ENCODE results near the gene UGT1A3.

Gene UGT1A3

GRCh38 chr2:233754872-233755611 is 26.2 kb downstream of the UGT1A3 start:
- DNase-seq = no peak
- no peak for TF ChIP-seq EZH2 (IDR thresholded peaks at IDR 0.05; ENCODE audit: borderline replicate concordance, low read depth, low read length, severe bottlenecking)
- no peak for TF ChIP-seq CTCF (IDR thresholded peaks at IDR 0.05; ENCODE audit: borderline replicate concordance, extremely low read depth, low read length, poor library complexity, severe bottlenecking)
- Histone ChIP-seq H3K4me3 (ENCODE audit: low read depth in 1 of 2, low read length in 2 of 2) (no peak overlapping the region), H3K9me3 (ENCODE audit: insufficient read depth, low read length, severe bottlenecking) (peaks cover 9% of the 10 kb centered on the region), H3K27ac (ENCODE audit: low read length) (no peak overlapping the region), H2AFZ (ENCODE audit: low read depth, low read length) (no peak overlapping the region), H3K4me2 (ENCODE audit: insufficient read depth, low read length) (no peak overlapping the region), H3K79me2 (ENCODE audit: insufficient read depth, low read length) (no peaks in the 10 kb centered on the region), H3K36me3 (ENCODE audit: insufficient read depth, low read length) (no peaks in the 10 kb centered on the region), H3K9ac (ENCODE audit: low read depth, low read length) (no peak overlapping the region), H4K20me1 (ENCODE audit: insufficient read depth, low read length) (no peaks in the 10 kb centered on the region), H3K27me3 (ENCODE audit: insufficient read depth, low read length, poor library complexity) (no peaks in the 10 kb centered on the region), H3K4me1 (ENCODE audit: insufficient read depth, low read length) (no peaks in the 10 kb centered on the region)
- no peak for ATAC-seq (ENCODE audit: insufficient read depth, low read depth)

- H3K4me2 ChIP-seq (ENCODE audit: insufficient read depth, low read length) = no peak overlapping the region
- ATAC-seq (ENCODE audit: insufficient read depth, low read depth) (no peak), DNase-seq (no peak)
- H2AFZ ChIP-seq (ENCODE audit: low read depth, low read length) = no peak overlapping the region
- H3K79me2 ChIP-seq (ENCODE audit: insufficient read depth, low read length) = no peaks in the 10 kb centered on the region
- H3K4me1 ChIP-seq (ENCODE audit: insufficient read depth, low read length) = no peaks in the 10 kb centered on the region
- peaks cover 3% of the 10 kb centered on the region for H3K27me3 ChIP-seq (ENCODE audit: insufficient read depth, low read length, poor library complexity)
- H3K4me3 ChIP-seq (ENCODE audit: low read depth in 1 of 2, low read length in 2 of 2) = no peak overlapping the region
- TF ChIP-seq EZH2 (IDR thresholded peaks at IDR 0.05; ENCODE audit: borderline replicate concordance, low read depth, low read length, severe bottlenecking) (no peak), CTCF (IDR thresholded peaks at IDR 0.05; ENCODE audit: borderline replicate concordance, extremely low read depth, low read length, poor library complexity, severe bottlenecking) (no peak)
- no peak overlapping the region for H3K27ac ChIP-seq (ENCODE audit: low read length)
- H3K9ac ChIP-seq (ENCODE audit: low read depth, low read length) = no peak overlapping the region
- H3K9me3 ChIP-seq (ENCODE audit: insufficient read depth, low read length, severe bottlenecking) = peaks cover under 1% of the 10 kb centered on the region
- no peaks in the 10 kb centered on the region for H4K20me1 ChIP-seq (ENCODE audit: insufficient read depth, low read length)
- H3K36me3 ChIP-seq (ENCODE audit: insufficient read depth, low read length) = no peaks in the 10 kb centered on the region
Observed at GRCh38 chr2:233756429-233757081, 27.7 kb downstream of the UGT1A3 start.

GRCh38 chr2:233758141-233758540 is 29.3 kb downstream of the UGT1A3 start:
- no peak overlapping the region for H3K4me3 ChIP-seq (ENCODE audit: low read depth in 1 of 2, low read length in 2 of 2)
- H3K79me2 ChIP-seq (ENCODE audit: insufficient read depth, low read length) = no peaks in the 10 kb centered on the region
- no peak overlapping the region for H3K9ac ChIP-seq (ENCODE audit: low read depth, low read length)
- peaks cover 3% of the 10 kb centered on the region for H3K27me3 ChIP-seq (ENCODE audit: insufficient read depth, low read length, poor library complexity)
- H3K4me2 ChIP-seq (ENCODE audit: insufficient read depth, low read length) = no peak overlapping the region
- no peaks in the 10 kb centered on the region for H4K20me1 ChIP-seq (ENCODE audit: insufficient read depth, low read length)
- H3K36me3 ChIP-seq (ENCODE audit: insufficient read depth, low read length) = no peaks in the 10 kb centered on the region
- H3K27ac ChIP-seq (ENCODE audit: low read length) = no peak overlapping the region
- no peak for ATAC-seq (ENCODE audit: insufficient read depth, low read depth)
- DNase-seq = no peak
- H2AFZ ChIP-seq (ENCODE audit: low read depth, low read length) = no peak overlapping the region
- H3K4me1 ChIP-seq (ENCODE audit: insufficient read depth, low read length) = no peaks in the 10 kb centered on the region
- no peaks in the 10 kb centered on the region for H3K9me3 ChIP-seq (ENCODE audit: insufficient read depth, low read length, severe bottlenecking)
- TF ChIP-seq EZH2 (IDR thresholded peaks at IDR 0.05; ENCODE audit: borderline replicate concordance, low read depth, low read length, severe bottlenecking) (no peak), CTCF (IDR thresholded peaks at IDR 0.05; ENCODE audit: borderline replicate concordance, extremely low read depth, low read length, poor library complexity, severe bottlenecking) (no peak)

Data from DND-41 (cell line).